Keratinocyte (primary cell): ENCODE data around the gene CDCA3.

Experiments used
- CTCF ChIP-seq, 3 experiments: IDR thresholded peaks in 1 of 3; conservative IDR thresholded peaks in 1 of 3; optimal IDR thresholded peaks in 1 of 3; 2 replicates in 2 of 3; 3 replicates in 1 of 3; pipeline versions ENCODE3 to v1.5.1; 2011; ENCODE audit warnings: low read length in 3 of 3, mild to moderate bottlenecking in 3 of 3, moderate library complexity in 2 of 3, control low read depth in 1 of 3, inconsistent platforms in 1 of 3; ENCODE audit not compliant: insufficient read depth in 2 of 3; ENCODE audit errors: extremely low read depth in 1 of 3
- EZH2 ChIP-seq: IDR thresholded peaks from one replicate; pipeline ENCODE4 v1.6.1; 2012; ENCODE audit warnings: inconsistent platforms, mild to moderate bottlenecking, low read length, moderate library complexity

- TF ChIP-seq EZH2 (no peak), CTCF (optimal IDR thresholded peaks at IDR 0.05 in 1 of 3, IDR thresholded peaks at IDR 0.05 in 1 of 3, conservative IDR thresholded peaks at IDR 0.05 in 1 of 3; ENCODE audit: extremely low read depth in 1 of 3, insufficient read depth in 2 of 3, low read length in 3 of 3) (no peak)
Observed at GRCh38 chr12:6827982-6828780, 22.9 kb downstream of the CDCA3 start, which contains the start of gene P3H3.
